Measurements from ENCODE around the gene PHACTR1. TPM values are rescaled to one million over a fixed set of nuclear protein-coding genes. Genes with fewer than 3 reads are reported as not detected.

Gene PHACTR1
- total RNA-seq, 2 donors from 2014 or later: 1.3 to 4.3 TPM

GRCh38 chr6:12750416-12750815, 33.8 kb downstream of the PHACTR1 start:
- intact Hi-C loops (cut with DNase I): no loop called here
- Histone ChIP-seq H3K9me3 (no peaks in the 10 kb centered on the region), H3K4me3 (no peak overlapping the region), H3K36me3 (no peaks in the 10 kb centered on the region), H3K27ac (no peak overlapping the region), H3K4me1 (replicated peaks) (no peaks in the 10 kb centered on the region), H3K27me3 (replicated peaks; ENCODE audit: insufficient read depth) (peaks cover 11% of the 10 kb centered on the region)
- no peak for DNase-seq (ENCODE audit: low spot score)
- 17% methylated on average over 4 of the region's 4 CpGs for WGBS
- TF ChIP-seq POLR2AphosphoS5 (IDR thresholded peaks at IDR 0.05) (no peak), POLR2A (IDR thresholded peaks at IDR 0.05) (no peak)
- TF ChIP-seq, protein P1, sequence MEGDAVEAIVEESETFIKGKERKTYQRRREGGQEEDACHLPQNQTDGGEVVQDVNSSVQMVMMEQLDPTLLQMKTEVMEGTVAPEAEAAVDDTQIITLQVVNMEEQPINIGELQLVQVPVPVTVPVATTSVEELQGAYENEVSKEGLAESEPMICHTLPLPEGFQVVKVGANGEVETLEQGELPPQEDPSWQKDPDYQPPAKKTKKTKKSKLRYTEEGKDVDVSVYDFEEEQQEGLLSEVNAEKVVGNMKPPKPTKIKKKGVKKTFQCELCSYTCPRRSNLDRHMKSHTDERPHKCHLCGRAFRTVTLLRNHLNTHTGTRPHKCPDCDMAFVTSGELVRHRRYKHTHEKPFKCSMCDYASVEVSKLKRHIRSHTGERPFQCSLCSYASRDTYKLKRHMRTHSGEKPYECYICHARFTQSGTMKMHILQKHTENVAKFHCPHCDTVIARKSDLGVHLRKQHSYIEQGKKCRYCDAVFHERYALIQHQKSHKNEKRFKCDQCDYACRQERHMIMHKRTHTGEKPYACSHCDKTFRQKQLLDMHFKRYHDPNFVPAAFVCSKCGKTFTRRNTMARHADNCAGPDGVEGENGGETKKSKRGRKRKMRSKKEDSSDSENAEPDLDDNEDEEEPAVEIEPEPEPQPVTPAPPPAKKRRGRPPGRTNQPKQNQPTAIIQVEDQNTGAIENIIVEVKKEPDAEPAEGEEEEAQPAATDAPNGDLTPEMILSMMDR (IDR thresholded peaks at IDR 0.05): no peak

GRCh38 chr6:12751694-12752325, 35.2 kb downstream of the PHACTR1 start:
- Histone ChIP-seq H3K27me3 (replicated peaks; ENCODE audit: insufficient read depth) (peaks cover 11% of the 10 kb centered on the region), H3K4me1 (replicated peaks) (no peaks in the 10 kb centered on the region), H3K36me3 (no peaks in the 10 kb centered on the region), H3K4me3 (no peak overlapping the region), H3K27ac (no peak overlapping the region), H3K9me3 (no peaks in the 10 kb centered on the region)
- 31% methylated on average over 10 of the region's 10 CpGs for WGBS
- intact Hi-C loops (cut with DNase I): no loop called here
- DNase-seq (ENCODE audit: low spot score): peak; percentile 19
- TF ChIP-seq POLR2A (IDR thresholded peaks at IDR 0.05) (no peak), POLR2AphosphoS5 (IDR thresholded peaks at IDR 0.05) (no peak)
- TF ChIP-seq, protein P1 (IDR thresholded peaks at IDR 0.05): no peak

- DNase-seq (ENCODE audit: low spot score): no peak
- intact Hi-C loops (cut with DNase I): no loop called here
- Histone ChIP-seq H3K9me3 (no peaks in the 10 kb centered on the region), H3K36me3 (no peaks in the 10 kb centered on the region), H3K27me3 (replicated peaks; ENCODE audit: insufficient read depth) (peaks cover 11% of the 10 kb centered on the region), H3K27ac (no peak overlapping the region), H3K4me3 (no peak overlapping the region), H3K4me1 (replicated peaks) (no peaks in the 10 kb centered on the region)
- TF ChIP-seq, protein P1 (IDR thresholded peaks at IDR 0.05): no peak
- TF ChIP-seq POLR2AphosphoS5 (IDR thresholded peaks at IDR 0.05) (no peak), POLR2A (IDR thresholded peaks at IDR 0.05) (no peak)
- 78% methylated on average over 2 of the region's 2 CpGs for WGBS
Measured at GRCh38 chr6:12753036-12753435, 36.5 kb downstream of the PHACTR1 start.

- H3K4me1 ChIP-seq (replicated peaks): no peaks in the 10 kb centered on the region
- no peak for DNase-seq (ENCODE audit: low spot score)
- TF ChIP-seq, protein P1 (IDR thresholded peaks at IDR 0.05): no peak
- intact Hi-C loops (cut with DNase I): no loop called here
- no peak overlapping the region for H3K27ac ChIP-seq
- WGBS: 84% methylated on average over 3 of the region's 3 CpGs
- no peaks in the 10 kb centered on the region for H3K9me3 ChIP-seq
- H3K27me3 ChIP-seq (replicated peaks; ENCODE audit: insufficient read depth): no peaks in the 10 kb centered on the region
- H3K4me3 ChIP-seq: no peak overlapping the region
- H3K36me3 ChIP-seq: no peaks in the 10 kb centered on the region
Measured at GRCh38 chr6:12760226-12760625, 43.7 kb downstream of the PHACTR1 start.

DNA sequence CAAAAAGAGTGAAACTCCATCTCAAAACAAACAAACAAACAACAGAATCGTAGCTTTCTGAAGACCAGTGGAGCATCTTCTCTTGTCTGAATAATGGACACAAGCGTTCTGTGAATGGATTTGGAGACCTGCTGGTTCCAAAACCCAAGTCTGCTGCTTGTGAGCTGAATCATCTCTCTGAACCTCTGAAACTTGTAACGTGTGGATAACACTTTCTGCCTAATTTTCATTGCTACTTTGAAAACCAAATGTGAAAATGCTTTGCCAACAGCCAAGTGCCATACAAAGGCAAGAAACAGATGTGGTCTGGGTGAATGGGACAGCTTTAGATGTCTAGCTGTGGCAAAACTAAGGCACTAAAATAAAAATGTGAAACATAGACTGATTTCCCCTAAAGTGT, 44.3 kb downstream of the PHACTR1 start:
- no peaks in the 10 kb centered on the region for H3K4me1 ChIP-seq (replicated peaks)
- TF ChIP-seq, protein P1 (IDR thresholded peaks at IDR 0.05): no peak
- TF ChIP-seq POLR2A (IDR thresholded peaks at IDR 0.05) (no peak), POLR2AphosphoS5 (IDR thresholded peaks at IDR 0.05) (no peak)
- no peak overlapping the region for H3K27ac ChIP-seq
- no peaks in the 10 kb centered on the region for H3K36me3 ChIP-seq
- intact Hi-C loops (cut with DNase I): no loop called here
- H3K9me3 ChIP-seq: no peaks in the 10 kb centered on the region
- no peak for DNase-seq (ENCODE audit: low spot score)
- no peak overlapping the region for H3K4me3 ChIP-seq
- WGBS: 86% methylated on average over 3 of the region's 3 CpGs
- H3K27me3 ChIP-seq (replicated peaks; ENCODE audit: insufficient read depth): no peaks in the 10 kb centered on the region

All from prostate gland (tissue), 2 donors.